H9 (cell line): ENCODE data around the gene JSRP1. TPM values are rescaled to one million over a fixed set of nuclear protein-coding genes. Genes with fewer than 3 reads are reported as not detected.

Experiments
- DNase-seq: peaks from one replicate; pipeline ENCODE4 v3.0.0-alpha.2; 2017
- H2AFZ ChIP-seq: one replicate; pipeline ENCODE4 v1.6.1; 2013; ENCODE audit warnings: mild to moderate bottlenecking, low read length, control low read depth, moderate library complexity
- H2AK5ac ChIP-seq: 2 replicates; pipeline ENCODE4 v1.6.1; 2013; ENCODE audit warnings: low read length, control low read depth, mixed read lengths; ENCODE audit not compliant: insufficient read length
- H2BK120ac ChIP-seq: one replicate; pipeline ENCODE4 v1.6.1; 2013; ENCODE audit warnings: low read depth, mild to moderate bottlenecking, low read length, control low read depth, inconsistent platforms; ENCODE audit not compliant: poor library complexity, severe bottlenecking
- H2BK12ac ChIP-seq: 2 replicates; pipeline ENCODE4 v1.6.1; 2013; ENCODE audit warnings: low read length, control low read depth, mixed read lengths, low read depth; ENCODE audit not compliant: insufficient read length
- H2BK15ac ChIP-seq: 2 replicates; pipeline ENCODE4 v1.6.1; 2013; ENCODE audit warnings: low read depth, low read length, control low read depth
- H2BK20ac ChIP-seq: one replicate; pipeline ENCODE4 v1.6.1; 2013; ENCODE audit warnings: low read depth, mild to moderate bottlenecking, low read length, control low read depth, inconsistent platforms; ENCODE audit not compliant: poor library complexity, severe bottlenecking
- H2BK5ac ChIP-seq: 2 replicates; pipeline ENCODE4 v1.6.1; 2013; ENCODE audit warnings: low read length, control low read depth, mixed read lengths; ENCODE audit not compliant: insufficient read length
- H3K14ac ChIP-seq: 2 replicates; pipeline ENCODE4 v1.6.1; 2013; ENCODE audit warnings: low read length, control low read depth; ENCODE audit not compliant: insufficient read depth
- H3K18ac ChIP-seq: 2 replicates; pipeline ENCODE4 v1.6.1; 2013; ENCODE audit warnings: low read depth, mild to moderate bottlenecking, mixed read lengths, low read length, control low read depth; ENCODE audit not compliant: insufficient read length
- H3K23ac ChIP-seq: 2 replicates; pipeline ENCODE4 v1.6.1; 2013; ENCODE audit warnings: low read length, control low read depth, mixed read lengths, low read depth; ENCODE audit not compliant: insufficient read length
- H3K23me2 ChIP-seq: 2 replicates; pipeline ENCODE4 v1.6.1; 2013; ENCODE audit warnings: low read depth, mild to moderate bottlenecking, mixed read lengths, low read length, control low read depth; ENCODE audit not compliant: insufficient read length, poor library complexity, severe bottlenecking
- H3K27ac ChIP-seq: 2 replicates; pipeline ENCODE4 v1.5.1; 2013; ENCODE audit warnings: low read length, control low read depth, mixed read lengths, low read depth; ENCODE audit not compliant: insufficient read length
- H3K27me3 ChIP-seq: 2 replicates; pipeline ENCODE4 v1.6.1; 2013; ENCODE audit warnings: low read length, control low read depth, inconsistent platforms; ENCODE audit not compliant: insufficient read depth
- H3K4ac ChIP-seq: 2 replicates; pipeline ENCODE4 v1.6.1; 2013; ENCODE audit warnings: low read depth, mild to moderate bottlenecking, control low read depth, inconsistent platforms, low read length, moderate library complexity
- H3K4me1 ChIP-seq: 2 replicates; pipeline ENCODE4 v1.6.1; 2013; ENCODE audit warnings: low read length, control low read depth, inconsistent platforms; ENCODE audit not compliant: insufficient read depth
- H3K4me2 ChIP-seq: 2 replicates; pipeline ENCODE4 v1.6.1; 2013; ENCODE audit warnings: low read length, control low read depth, mixed read lengths; ENCODE audit not compliant: insufficient read length, insufficient read depth
- H3K56ac ChIP-seq: 2 replicates; pipeline ENCODE4 v1.6.1; 2013; ENCODE audit warnings: low read depth, mild to moderate bottlenecking, mixed read lengths, low read length, control low read depth; ENCODE audit not compliant: insufficient read length
- H3K79me1 ChIP-seq: 2 replicates; pipeline ENCODE4 v1.6.1; 2013; ENCODE audit warnings: low read depth, mild to moderate bottlenecking, moderate library complexity, low read length, control low read depth, inconsistent platforms; ENCODE audit not compliant: insufficient read depth, poor library complexity, severe bottlenecking
- H3K79me2 ChIP-seq: 2 replicates; pipeline ENCODE4 v1.6.1; 2013; ENCODE audit warnings: low read length, control low read depth, inconsistent platforms; ENCODE audit not compliant: insufficient read depth
- H3K9ac ChIP-seq: 2 replicates; pipeline ENCODE4 v1.6.1; 2013; ENCODE audit warnings: low read length, control low read depth, mixed read lengths; ENCODE audit not compliant: insufficient read length; ENCODE audit errors: extremely low read depth
- H3K9me3 ChIP-seq: one replicate; pipeline ENCODE4 v1.6.1; 2013; ENCODE audit warnings: low read depth, low read length, inconsistent platforms; ENCODE audit not compliant: control insufficient read depth
- H3T11ph ChIP-seq: one replicate; pipeline ENCODE4 v1.6.1; 2013; ENCODE audit warnings: mild to moderate bottlenecking, low read length, control low read depth, inconsistent platforms
- H4K20me1 ChIP-seq: one replicate; pipeline ENCODE4 v1.6.1; 2013; ENCODE audit not compliant: control insufficient read depth, insufficient read length, insufficient read depth
- H4K5ac ChIP-seq: 2 replicates; pipeline ENCODE4 v1.6.1; 2013; ENCODE audit warnings: low read depth, mild to moderate bottlenecking, mixed read lengths, low read length, control low read depth; ENCODE audit not compliant: insufficient read length
- H4K8ac ChIP-seq: replicated peaks from 2 replicates; pipeline ENCODE4 v1.6.1; 2013; ENCODE audit warnings: low read length, control low read depth, mixed read lengths, low read depth; ENCODE audit not compliant: insufficient read length
- H4K91ac ChIP-seq: 2 replicates; pipeline ENCODE4 v1.6.1; 2013; ENCODE audit warnings: low read depth, mild to moderate bottlenecking, moderate library complexity, mixed read lengths, low read length, control low read depth; ENCODE audit not compliant: insufficient read length
- H3K27ac Mint-ChIP-seq, 3 experiments: 2 replicates in 2 of 3; 3 replicates in 1 of 3; pipeline ENCODE4 v1.8.0; 2020 to 2021; ENCODE audit warnings: mixed read lengths in 3 of 3, mild to moderate bottlenecking in 1 of 3, moderate library complexity in 1 of 3
- H3K27me3 Mint-ChIP-seq: 2 replicates; pipeline ENCODE4 v1.8.0; 2021; ENCODE audit warnings: low read depth, mild to moderate bottlenecking, moderate library complexity, mixed read lengths
- H3K36me3 Mint-ChIP-seq, 3 experiments: 2 replicates in 2 of 3; 3 replicates in 1 of 3; pipeline ENCODE4 v1.8.0; 2020 to 2021; ENCODE audit warnings: low read depth in 3 of 3, mixed read lengths in 3 of 3; ENCODE audit not compliant: insufficient read depth in 1 of 3
- H3K4me1 Mint-ChIP-seq, 2 experiments: 2 replicates each; pipeline ENCODE4 v1.8.0; 2020; ENCODE audit warnings: mixed read lengths in 2 of 2
- H3K4me3 Mint-ChIP-seq, 2 experiments: 2 replicates in 1 of 2; 3 replicates in 1 of 2; pipeline ENCODE4 v1.8.0; 2020 to 2021; ENCODE audit warnings: mild to moderate bottlenecking in 2 of 2, mixed read lengths in 2 of 2, moderate library complexity in 1 of 2
- H3K9me3 Mint-ChIP-seq, 2 experiments: 2 replicates in 1 of 2; 3 replicates in 1 of 2; pipeline ENCODE4 v1.8.0; 2020; ENCODE audit warnings: mild to moderate bottlenecking in 2 of 2, mixed read lengths in 2 of 2, moderate library complexity in 1 of 2
- CTCF ChIP-seq: fragments of 200-600 bp; sonication (generic); conservative IDR thresholded peaks from 3 replicates; pipeline ENCODE4 v1.8.0; 2021; ENCODE audit warnings: antibody characterized with exemption, mild to moderate bottlenecking
- WGBS: extraction: QIAGEN DNeasy Blood & Tissue Kit; methylation state at CpG from one replicate; pipeline ENCODE4 v1.1.7; 2013; ENCODE audit warnings: missing lambda C conversion rate, low lambda C conversion rate, mixed read lengths; ENCODE audit not compliant: insufficient read length; ENCODE audit errors: extremely low coverage; 5-methylcytosine and 5-hydroxymethylcytosine counted together
- total RNA-seq: library from RNA; stranded (reverse); gene quantifications from 2 replicates; pipeline ENCODE4 v1.2.1, GENCODE V29; 2021

JSRP1 gene
- total RNA-seq, 1 experiment from 2014 or later: 0.90 TPM

GRCh38 chr19:2217591-2217990 is 38.6 kb downstream of the JSRP1 start:
- no peak overlapping the region for H3K4me3 Mint-ChIP-seq
- Histone ChIP-seq H2BK20ac (no peak overlapping the region), H3K27ac (no peak overlapping the region), H3K79me1 (no peaks in the 10 kb centered on the region), H4K20me1 (no peaks in the 10 kb centered on the region), H3K23ac (no peak overlapping the region), H3K4ac (no peak overlapping the region), H2BK12ac (no peak overlapping the region), H4K91ac (no peak overlapping the region), H4K8ac (no peak overlapping the region), H2BK5ac (no peak overlapping the region), H2BK120ac (no peak overlapping the region), H2BK15ac (no peak overlapping the region), H3K4me1 (no peaks in the 10 kb centered on the region), H4K5ac (no peak overlapping the region), H3K79me2 (no peaks in the 10 kb centered on the region), H3K4me2 (no peak overlapping the region), H3K18ac (no peak overlapping the region), H3K56ac (no peak overlapping the region), H2AK5ac (no peak overlapping the region), H3K9ac (no peak overlapping the region), H3K27me3 (no peaks in the 10 kb centered on the region), H3T11ph (no peak overlapping the region), H3K9me3 (no peaks in the 10 kb centered on the region), H3K23me2 (no peaks in the 10 kb centered on the region), H2AFZ (no peak overlapping the region), H3K14ac (no peak overlapping the region)
- no peak overlapping the region for H3K27ac Mint-ChIP-seq
- no peaks in the 10 kb centered on the region; the same call in 1 of the 2 replicates for H3K27me3 Mint-ChIP-seq
- H3K9me3 Mint-ChIP-seq: no peaks in the 10 kb centered on the region
- WGBS: no CpG with 5 or more reads among the region's 22 CpGs
- H3K36me3 Mint-ChIP-seq: peaks cover 20 to 64% (median 57%) of the 10 kb centered on the region in 3 experiments; a peak in 6 of 7 replicates
- no peak for TF ChIP-seq CTCF
- H3K4me1 Mint-ChIP-seq: no peaks in the 10 kb centered on the region
- DNase-seq: no peak
